ENCODE measurements around the gene TCTN3.
A peak's percentile ranks its signal among the peaks of the same experiment; 100 is the strongest.
"Not testable (repeated sequence)": the region's sequence is repeated elsewhere in the genome, so short reads cannot be mapped to it uniquely, and the experiment has no call there.

Gene TCTN3

GRCh38 chr10:95691281-95691680 lies 2.4 kb downstream of the TCTN3 start:
- no peak for DNase-seq (ENCODE audit: low read depth, low spot score)

GRCh38 chr10:95688648-95689047 lies 5.1 kb downstream of the TCTN3 start:
- DNase-seq (ENCODE audit: low read depth, low spot score): no peak

DNA sequence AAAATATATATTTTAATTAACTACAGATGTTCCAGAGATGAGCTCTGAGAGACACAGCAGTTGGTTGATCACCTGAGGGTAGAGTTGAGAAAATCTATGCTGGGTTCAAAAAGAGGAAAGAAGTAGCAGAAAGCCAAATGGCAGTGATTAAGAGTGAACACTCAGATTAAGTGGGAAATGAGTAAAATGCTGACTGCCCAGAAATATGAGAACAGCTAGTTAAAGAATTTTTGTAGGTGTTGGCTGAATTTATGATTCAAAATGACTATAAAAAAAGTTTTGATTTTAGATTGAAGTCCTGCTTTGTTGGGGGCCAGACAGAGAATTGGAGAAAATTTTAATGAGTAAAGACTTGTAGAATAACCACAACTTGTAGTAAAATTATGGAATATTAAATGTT lies 9.8 kb downstream of the TCTN3 start:
- no peak for DNase-seq (ENCODE audit: low read depth, low spot score)

- DNase-seq (ENCODE audit: low read depth, low spot score): no peak
Measured at GRCh38 chr10:95675403-95676116, 18.2 kb downstream of the TCTN3 start.

DNA sequence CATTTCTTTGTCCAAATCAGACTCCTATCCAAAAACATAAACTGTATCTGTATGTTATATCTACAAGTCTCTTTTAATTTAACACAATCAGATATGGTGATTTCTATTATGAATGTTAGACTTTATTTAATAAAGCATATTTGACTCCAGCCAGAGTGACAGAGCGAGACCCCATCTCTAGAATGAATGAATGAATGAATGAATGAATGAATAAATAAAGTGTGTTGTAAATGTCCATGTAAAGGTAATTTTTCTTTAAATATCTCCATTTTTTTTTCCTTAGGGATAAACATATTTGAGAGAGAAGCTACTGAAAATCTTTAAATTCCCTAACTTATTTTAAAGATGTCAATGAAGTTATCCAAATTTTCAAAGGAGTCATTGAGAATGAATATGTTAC lies 19.1 kb downstream of the TCTN3 start:
- DNase-seq (ENCODE audit: low read depth, low spot score): no peak

DNA sequence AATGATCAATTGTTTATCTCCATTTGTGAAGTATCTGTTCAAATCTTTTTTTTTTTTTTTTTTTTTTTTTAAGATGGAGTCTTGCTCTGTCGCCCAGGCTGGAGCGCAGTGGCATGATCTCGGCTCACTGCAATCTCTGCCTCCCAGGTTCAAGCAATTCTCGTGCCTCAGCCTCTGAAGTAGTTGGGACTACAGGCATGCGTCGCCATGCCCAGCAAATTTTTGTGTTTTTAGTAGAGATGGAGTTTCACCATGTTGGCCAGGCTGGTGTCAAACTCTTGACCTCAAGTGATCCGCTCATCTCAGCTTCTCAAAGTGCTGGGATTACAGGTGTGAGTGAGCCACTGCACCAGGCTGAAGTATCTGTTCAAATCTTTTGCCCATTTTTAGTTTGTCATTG lies 21.1 kb downstream of the TCTN3 start:
- DNase-seq (ENCODE audit: low read depth, low spot score): not testable (repeated sequence)

GRCh38 chr10:95664543-95664942 lies 29.2 kb downstream of the TCTN3 start:
- no peak for DNase-seq (ENCODE audit: low read depth, low spot score)

DNA sequence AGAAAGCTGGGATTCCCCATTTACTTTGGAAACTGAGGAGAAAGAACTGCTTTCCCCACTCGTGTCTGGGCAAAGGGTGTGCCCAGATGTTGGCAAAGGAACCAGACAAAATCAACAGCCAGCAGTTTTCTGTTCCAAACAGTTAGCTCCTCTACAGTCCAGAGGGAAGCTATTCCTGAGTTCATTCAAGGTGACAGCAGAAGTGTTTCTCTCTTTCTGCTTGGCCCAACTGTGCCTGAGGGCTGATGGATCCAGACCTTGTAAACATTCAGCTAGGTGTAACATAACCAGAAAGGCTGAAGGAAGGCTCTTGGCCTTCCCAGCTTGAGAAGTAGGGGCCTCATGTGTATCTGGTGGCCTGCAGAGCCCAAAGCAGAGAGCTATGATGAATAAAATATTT lies 30.2 kb downstream of the TCTN3 start:
- DNase-seq (ENCODE audit: low read depth, low spot score): no peak

DNA sequence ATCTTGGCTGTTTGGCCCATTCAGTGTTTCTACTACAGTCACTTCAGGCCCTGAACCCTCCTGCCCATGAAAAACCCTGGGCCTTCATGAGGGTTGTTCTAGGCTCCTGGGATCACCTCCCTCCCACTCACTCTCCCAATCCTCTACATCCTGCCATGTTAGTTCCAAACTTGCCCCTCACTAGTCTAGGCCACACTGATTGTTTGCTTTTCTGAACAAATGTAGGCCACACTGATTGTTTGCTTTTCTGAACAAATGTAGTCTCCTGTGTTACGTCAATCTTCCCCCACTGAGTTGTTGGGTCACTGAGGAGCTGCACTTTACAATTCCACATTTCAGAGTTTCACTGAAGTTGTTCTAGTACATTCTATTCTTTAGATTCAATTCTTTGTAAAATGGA lies 31.9 kb downstream of the TCTN3 start:
- no peak for DNase-seq (ENCODE audit: low read depth, low spot score)

GRCh38 chr10:95660283-95660682 lies 33.4 kb downstream of the TCTN3 start:
- DNase-seq (ENCODE audit: low read depth, low spot score): no peak

DNA sequence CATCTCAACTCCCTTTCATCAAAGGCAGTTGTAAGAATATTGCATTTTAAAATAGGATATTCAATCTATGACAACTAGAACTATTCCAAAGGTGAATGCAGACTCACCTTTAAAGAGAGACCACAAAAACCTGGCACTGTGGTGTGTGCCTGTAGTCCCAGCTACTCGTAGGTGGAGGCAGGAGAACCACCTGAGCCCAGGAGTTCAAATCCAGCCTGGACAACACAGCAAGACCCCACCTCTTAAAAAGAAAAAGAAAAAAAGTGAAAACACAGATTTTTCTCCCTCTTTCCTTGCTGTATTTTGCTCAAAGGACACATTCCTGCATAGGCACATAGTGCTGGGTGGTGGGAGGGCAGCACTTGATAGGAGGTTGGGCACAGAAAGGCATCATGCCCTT lies 36.5 kb downstream of the TCTN3 start:
- no peak for DNase-seq (ENCODE audit: low read depth, low spot score)

- peak; percentile 63 for DNase-seq (ENCODE audit: low read depth, low spot score)
Measured at GRCh38 chr10:95656291-95657164, 37.2 kb downstream of the TCTN3 start, which contains the start of gene ALDH18A1. TSS of gene ALDH18A1 (minus strand) at chr10:95656711. CDS start at chr10:95653377, 3,334 bp downstream.

DNA sequence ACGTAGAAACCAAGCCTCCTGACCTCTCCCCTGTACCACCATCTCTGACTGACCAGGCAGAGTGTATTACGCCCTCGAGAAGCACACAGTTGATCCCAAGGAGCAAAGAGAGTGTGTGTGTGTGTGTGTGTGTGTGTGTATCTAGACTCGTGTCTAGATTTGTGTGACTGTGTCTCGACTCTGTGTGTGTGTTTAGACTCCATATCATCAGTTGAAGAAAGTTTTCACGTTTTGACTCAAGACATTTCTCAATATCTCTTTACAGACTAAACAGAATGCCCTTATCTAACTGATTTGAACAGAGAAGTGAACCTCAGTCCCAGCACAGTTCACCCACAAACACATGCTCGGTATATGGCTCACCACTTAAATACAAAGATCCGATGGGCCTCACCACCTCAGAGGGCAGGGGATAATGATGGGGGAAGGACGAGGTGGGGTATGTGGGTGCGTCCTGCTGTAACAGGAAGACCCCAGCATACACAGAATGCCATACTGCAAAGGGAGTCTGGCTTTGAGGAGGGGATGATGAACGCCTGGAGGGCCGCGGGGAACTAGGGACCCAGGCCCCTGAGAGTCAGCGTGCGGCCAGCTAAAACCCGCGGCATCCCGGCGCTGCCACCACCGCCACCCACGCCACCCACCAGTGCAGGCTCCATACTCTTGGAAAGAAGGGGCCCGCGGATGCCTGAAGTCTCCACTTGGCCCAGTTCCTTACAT lies 38.0 kb downstream of the TCTN3 start:
- DNase-seq (ENCODE audit: low read depth, low spot score): no peak

DNA sequence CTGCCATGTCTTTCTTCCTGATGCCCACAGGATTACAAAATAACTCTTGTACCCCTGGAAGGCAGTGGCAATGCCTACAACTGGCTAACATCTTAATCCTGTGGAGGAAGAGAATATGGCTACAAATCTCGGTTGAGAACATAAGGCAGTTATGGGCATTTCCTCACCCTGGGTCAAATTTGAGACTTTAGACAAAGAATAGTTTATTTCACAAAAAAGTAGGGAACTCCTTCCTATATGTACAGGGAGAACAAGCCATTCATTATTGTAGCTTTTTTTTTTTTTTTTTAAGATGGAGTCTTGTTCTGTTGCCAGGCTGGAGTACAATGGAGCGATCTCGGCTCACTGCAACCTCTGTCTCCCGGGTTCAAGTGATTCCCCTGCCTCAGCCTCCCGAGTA lies 39.8 kb downstream of the TCTN3 start:
- no peak for DNase-seq (ENCODE audit: low read depth, low spot score)

- DNase-seq (ENCODE audit: low read depth, low spot score): no peak
Measured at GRCh38 chr10:95651346-95652060, 42.2 kb downstream of the TCTN3 start.

GRCh38 chr10:95650232-95650631 lies 43.5 kb downstream of the TCTN3 start:
- no peak for DNase-seq (ENCODE audit: low read depth, low spot score)

DNA sequence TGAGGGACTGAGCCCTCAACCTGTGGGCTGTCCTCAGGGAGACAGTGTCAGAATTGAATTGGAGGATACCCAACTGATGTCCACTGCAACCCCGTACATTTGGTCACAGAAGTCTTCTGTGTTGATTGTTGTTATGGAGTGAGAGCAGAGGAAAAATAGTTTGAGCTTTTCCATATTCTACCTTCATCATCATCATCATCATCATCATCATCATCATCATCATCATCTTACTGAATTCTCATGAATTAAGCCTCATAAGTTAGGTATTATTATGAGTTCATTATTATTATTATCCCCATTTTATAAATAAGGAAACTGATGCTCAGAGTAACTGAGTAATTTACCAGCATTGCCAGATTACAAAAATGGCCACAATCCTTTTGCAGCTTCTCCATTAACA lies 45.6 kb downstream of the TCTN3 start:
- no peak for DNase-seq (ENCODE audit: low read depth, low spot score)

DNA sequence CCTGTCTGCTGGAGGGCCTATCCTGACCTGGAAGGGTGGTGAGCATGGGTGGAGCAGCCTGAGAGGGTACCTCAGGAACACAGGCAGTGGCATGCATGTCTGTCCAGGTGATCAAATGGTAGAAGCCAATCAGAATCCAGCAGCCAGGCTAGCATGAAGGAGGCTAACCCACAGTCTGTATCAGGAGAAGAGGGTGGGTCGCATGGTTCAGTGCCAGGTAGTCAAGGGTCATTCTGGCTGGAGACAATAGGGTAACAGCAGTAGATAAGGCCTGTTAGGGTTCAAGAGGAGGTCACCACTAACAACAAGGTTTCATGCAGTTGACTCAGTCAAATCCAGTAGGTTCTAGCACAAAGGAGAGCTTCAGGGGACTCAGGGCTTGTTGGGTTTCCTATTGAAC lies 47.6 kb downstream of the TCTN3 start:
- no peak for DNase-seq (ENCODE audit: low read depth, low spot score)

- no peak for DNase-seq (ENCODE audit: low read depth, low spot score)
Measured at GRCh38 chr10:95644901-95645300, 48.8 kb downstream of the TCTN3 start.

GRCh38 chr10:95640891-95641315 lies 52.8 kb downstream of the TCTN3 start:
- no peak for DNase-seq (ENCODE audit: low read depth, low spot score)

DNA sequence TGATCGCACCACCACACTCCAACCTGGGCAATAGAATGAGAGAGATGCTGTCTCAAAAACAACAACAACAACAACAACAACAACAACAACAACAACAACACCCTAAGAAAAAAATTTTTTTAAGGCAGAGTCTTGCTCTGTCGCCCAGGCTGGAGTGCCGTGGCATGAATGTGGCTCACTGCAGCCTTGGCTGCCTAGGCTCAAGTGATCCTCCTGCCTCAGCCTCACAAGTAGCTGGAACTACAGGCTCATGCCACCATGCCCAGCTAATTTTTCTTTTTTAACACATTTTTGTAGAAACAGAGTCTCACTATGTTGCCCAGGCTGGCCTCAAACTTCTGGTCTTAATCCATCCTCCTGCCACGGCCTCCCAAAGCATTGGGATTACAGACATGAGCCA lies 55.8 kb downstream of the TCTN3 start:
- no peak for DNase-seq (ENCODE audit: low read depth, low spot score)

- DNase-seq (ENCODE audit: low read depth, low spot score): no peak
Measured at GRCh38 chr10:95637140-95637539, 56.6 kb downstream of the TCTN3 start.

All from iPS DF 19.7 (cell line).